ENCODE data around the gene TP63. TPM values are rescaled to one million over a fixed set of nuclear protein-coding genes. Genes with fewer than 3 reads are reported as not detected.

The TP63 gene
- total RNA-seq, 4 donors from 2014 or later, result 0.27 TPM; not detected in 3

DNA sequence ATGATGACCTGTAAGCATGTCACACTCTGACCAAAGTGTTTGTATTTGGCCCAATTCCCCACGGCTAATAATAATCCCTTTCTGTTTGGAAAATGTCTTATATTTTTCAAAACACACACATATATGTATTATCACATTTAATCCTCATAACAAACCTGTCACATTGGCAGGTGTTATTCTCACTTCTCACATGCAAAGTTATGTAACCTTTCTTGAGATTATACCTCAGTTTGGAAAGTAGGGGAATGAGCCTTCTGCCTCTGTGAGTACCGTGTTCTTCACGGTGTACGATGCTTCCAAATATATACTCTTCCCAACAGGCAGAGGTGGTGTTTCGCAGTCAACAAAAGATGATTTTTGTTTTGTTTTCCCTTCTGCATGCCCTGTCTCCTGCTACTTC lies 205.6 kb downstream of the TP63 start:
- no peak for DNase-seq
- H3K4me1 ChIP-seq, result no peaks in the 10 kb centered on the region
- H3K27ac ChIP-seq, result no peak overlapping the region
- H3K4me3 ChIP-seq, result no peak overlapping the region
- TF ChIP-seq CTCF (IDR thresholded peaks at IDR 0.05), result no peak
- no peak for TF ChIP-seq POLR2A (IDR thresholded peaks at IDR 0.05)
- H3K9me3 ChIP-seq, result no peaks in the 10 kb centered on the region
- H3K36me3 ChIP-seq, result no peaks in the 10 kb centered on the region
- H3K27me3 ChIP-seq, result no peaks in the 10 kb centered on the region

- no peaks in the 10 kb centered on the region for H3K9me3 ChIP-seq
- no peak overlapping the region for H3K27ac ChIP-seq
- H3K4me1 ChIP-seq, result no peaks in the 10 kb centered on the region
- no peak for TF ChIP-seq POLR2A (IDR thresholded peaks at IDR 0.05)
- no peak for TF ChIP-seq CTCF (IDR thresholded peaks at IDR 0.05)
- no peak for DNase-seq
- no peaks in the 10 kb centered on the region for H3K36me3 ChIP-seq
- no peak overlapping the region for H3K4me3 ChIP-seq
- no peaks in the 10 kb centered on the region for H3K27me3 ChIP-seq
These were observed 207.1 kb downstream of the TP63 start for GRCh38 chr3:189838291-189838690.

DNA sequence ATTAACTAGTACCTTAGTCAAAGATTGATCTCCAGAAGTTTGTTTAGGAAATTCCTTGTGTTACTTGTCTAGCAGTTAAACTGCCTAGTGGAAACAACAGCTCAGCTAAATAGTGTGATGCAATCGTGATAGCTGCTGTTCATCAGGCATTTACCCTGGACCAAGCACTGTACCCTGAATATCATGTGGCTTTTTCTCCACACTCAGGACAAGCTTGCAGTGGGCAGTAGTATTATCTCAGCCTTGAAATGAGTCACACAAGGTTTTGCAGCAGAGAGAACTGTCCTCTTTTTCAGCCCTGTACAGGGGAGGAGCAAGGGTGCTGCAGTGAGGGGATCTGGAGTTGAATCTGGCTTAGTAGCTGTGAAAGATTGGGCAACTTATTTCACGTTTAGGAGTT lies 208.4 kb downstream of the TP63 start:
- no peaks in the 10 kb centered on the region for H3K9me3 ChIP-seq
- H3K36me3 ChIP-seq, result no peaks in the 10 kb centered on the region
- no peak for TF ChIP-seq CTCF (IDR thresholded peaks at IDR 0.05)
- H3K4me3 ChIP-seq, result no peak overlapping the region
- no peak overlapping the region for H3K27ac ChIP-seq
- no peaks in the 10 kb centered on the region for H3K4me1 ChIP-seq
- DNase-seq, result no peak
- no peaks in the 10 kb centered on the region for H3K27me3 ChIP-seq

- H3K4me1 ChIP-seq, result no peaks in the 10 kb centered on the region
- H3K36me3 ChIP-seq, result no peaks in the 10 kb centered on the region
- H3K9me3 ChIP-seq, result no peaks in the 10 kb centered on the region
- TF ChIP-seq CTCF (IDR thresholded peaks at IDR 0.05), result no peak
- no peak for TF ChIP-seq POLR2A (IDR thresholded peaks at IDR 0.05)
- H3K27me3 ChIP-seq, result no peaks in the 10 kb centered on the region
- no peak overlapping the region for H3K4me3 ChIP-seq
- no peak for DNase-seq
- H3K27ac ChIP-seq, result no peak overlapping the region
These were observed 210.4 kb downstream of the TP63 start for GRCh38 chr3:189841473-189842205.

- Histone ChIP-seq H3K36me3 (no peaks in the 10 kb centered on the region), H3K4me3 (no peak overlapping the region), H3K9me3 (no peaks in the 10 kb centered on the region), H3K27me3 (no peaks in the 10 kb centered on the region), H3K4me1 (no peaks in the 10 kb centered on the region), H3K27ac (no peak overlapping the region)
- TF ChIP-seq POLR2A (IDR thresholded peaks at IDR 0.05) (no peak), CTCF (IDR thresholded peaks at IDR 0.05) (no peak)
- peak in 1 of 3 donors; percentile 48 for DNase-seq
These were observed 211.8 kb downstream of the TP63 start for GRCh38 chr3:189842681-189843602.

Measured in Peyer's patch (tissue), 4 donors.